Activated naive CD4-positive, alpha-beta T cell (primary cell): ENCODE measurements around the gene SRR.

Source experiments
- DNase-seq, 4 experiments: peaks; one replicate each; lab custom pipeline; 2025; lab: John Stamatoyannopoulos, UW

SRR gene

GRCh38 chr17:2343421-2343820 lies 39.7 kb downstream of the SRR start:
- DNase-seq = no peak

- DNase-seq = no peak
These were observed 40.8 kb downstream of the SRR start for GRCh38 chr17:2344528-2344927.

DNA sequence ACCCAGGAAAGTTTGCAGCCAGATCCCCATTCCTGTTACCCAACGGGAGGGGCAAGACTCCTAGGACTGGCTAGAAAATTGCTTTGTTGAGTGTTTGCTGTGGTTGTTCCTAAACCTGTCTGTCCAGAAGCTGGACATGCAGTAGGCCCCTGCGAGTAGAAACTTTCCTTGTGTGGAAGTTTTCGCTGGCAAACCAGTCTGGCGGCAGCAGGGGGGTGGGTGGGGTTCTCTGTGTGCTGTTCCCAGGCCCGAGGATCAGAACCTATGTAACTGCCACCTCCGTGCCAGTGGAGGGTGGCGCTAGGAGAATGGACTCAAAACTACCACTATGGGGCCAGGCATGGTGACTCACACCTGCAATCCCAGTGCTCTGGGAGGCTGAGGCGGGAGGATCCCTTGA lies 42.7 kb downstream of the SRR start:
- no peak for DNase-seq

DNA sequence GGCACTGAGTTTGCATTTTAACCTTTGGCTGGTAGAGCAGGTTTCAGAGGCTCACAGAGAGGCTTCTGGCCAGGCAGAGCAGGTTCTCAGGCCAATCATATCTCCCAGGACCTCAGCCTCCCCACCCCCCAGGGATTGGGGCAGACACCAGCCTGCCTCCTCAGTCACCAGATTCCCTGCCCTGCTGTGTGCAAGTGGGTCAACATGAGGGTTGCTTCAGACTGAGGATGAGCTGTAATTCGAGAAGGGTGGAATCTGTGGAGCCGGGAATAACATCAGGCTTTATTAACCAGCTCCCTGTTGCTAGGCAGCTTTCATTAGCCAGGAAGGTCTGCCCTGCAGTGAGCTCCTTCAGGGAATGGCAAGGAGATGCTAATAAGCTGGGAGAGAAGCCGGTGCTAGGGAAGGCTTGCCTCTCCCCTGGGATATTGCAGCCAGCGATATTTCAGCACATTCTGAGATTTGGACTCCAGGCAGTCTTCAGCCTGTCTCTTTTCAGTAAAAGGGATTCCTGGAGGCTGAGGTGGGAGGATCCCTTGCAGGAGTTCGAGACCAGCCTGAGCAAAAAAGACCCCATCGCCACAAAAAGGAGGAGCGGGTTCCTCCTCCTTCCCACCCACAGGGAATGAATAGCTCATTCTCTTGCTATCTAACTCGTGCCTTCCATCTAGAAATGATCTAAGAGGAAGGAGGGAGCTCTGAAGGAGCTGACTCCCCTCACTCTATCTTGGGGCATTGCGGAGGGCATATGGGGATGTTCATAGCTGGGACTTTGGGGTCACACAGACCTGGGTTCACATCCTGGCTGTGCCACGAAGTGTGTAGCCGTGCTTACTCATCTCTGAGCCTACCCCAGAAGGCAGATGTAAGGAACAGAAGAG lies 44.3 kb downstream of the SRR start:
- no peak for DNase-seq

DNA sequence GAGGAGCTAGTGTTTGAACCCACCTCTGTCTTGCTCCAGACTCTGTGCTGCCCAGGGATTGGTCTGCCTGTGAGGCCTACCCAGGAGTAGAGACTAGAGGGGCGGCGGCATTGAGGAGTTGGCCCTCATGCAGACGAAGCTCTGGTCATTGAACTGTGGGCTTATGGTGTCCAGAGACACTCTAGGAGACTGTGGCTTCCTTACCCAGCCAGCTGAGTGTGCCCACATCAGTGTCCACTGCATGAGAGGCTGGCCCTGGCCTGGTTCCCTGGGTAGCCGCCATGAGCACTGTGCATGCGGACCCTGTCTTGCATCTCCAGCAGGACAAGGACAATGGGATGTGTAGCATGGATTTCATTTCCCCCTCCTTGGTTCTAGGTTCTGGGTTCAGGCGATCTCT lies 47.5 kb downstream of the SRR start:
- no peak for DNase-seq

DNA sequence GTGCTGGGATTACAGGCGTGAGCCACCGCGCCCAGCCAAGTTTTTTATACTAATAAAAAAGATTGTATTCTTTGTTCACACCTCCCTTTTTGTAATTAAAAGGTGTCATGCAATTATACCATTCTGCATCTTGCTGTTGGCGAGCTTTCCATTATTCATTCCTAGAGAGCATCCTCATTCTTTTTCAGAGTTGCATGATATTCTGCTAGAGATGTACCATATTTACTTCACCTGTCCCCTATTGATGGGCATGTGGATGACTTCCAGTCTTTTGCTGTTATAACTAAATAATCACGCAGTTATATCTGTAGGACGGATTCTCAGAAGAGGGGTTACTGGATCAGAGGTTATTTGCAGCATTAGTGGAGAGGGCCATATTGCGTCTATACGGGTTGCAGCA lies 50.6 kb downstream of the SRR start:
- no peak for DNase-seq

- no peak for DNase-seq
These were observed 53.5 kb downstream of the SRR start for GRCh38 chr17:2357237-2357636.

DNA sequence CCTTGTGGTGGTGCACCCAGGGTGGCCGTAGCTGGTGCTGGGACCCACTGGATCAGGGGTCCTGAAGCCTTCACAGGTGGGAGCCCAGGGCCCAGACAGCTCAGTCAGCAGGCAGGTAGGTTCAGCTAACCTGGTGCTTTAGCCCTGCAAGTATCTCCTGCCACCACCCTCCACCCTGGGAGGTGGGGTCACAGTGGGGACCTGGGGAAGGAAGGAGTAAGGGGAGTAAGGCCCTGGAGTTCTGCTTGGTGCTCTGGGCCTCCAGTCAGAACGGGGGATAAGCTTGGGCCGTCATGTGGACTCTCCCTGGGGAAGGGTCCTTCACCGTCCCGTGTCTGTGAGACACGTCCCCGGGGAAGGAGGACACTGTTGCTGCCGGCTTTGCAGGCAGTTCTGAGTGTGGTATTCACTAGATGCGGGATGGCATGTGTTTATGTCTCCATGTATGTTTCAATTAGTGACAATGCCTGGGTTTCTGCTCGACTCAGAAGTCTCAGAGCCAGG lies 54.2 kb downstream of the SRR start:
- no peak for DNase-seq

DNA sequence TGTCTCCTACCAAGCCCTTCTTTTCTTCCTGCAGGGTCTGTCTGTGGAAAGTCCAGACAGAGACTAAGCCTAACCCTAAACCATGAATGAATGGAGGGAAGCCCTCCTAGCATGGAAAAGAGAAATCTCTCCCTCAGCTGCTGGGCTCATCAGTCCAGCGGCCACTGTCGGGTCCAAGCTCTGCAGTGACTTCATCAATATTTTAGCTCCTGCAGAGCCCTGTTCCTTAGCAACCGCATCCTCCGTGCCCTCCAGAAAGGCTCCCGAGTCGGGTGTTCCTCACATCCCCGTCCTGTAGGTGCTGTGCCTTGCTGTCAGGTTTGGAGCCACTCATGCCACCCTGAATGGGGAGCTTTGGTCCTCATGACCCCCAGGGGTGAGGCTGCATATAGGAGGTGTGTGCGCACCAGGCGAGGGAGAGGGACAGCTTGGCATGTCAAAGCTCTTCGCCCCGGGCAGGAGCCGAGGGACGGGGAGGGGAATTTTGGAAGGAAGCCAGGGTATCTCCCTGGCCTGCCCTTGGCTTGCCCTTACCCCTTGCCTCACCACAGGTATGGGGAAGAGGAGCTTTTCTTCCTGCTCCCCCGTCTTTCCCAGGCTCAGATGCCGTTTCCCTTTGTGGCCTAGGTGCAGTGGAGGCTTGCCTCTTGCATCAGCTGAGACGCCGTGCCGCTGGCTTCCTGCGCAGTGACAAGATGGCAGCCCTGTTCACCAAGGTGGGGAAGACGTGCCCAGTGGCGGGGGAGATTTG lies 57.4 kb downstream of the SRR start:
- DNase-seq = no peak

DNA sequence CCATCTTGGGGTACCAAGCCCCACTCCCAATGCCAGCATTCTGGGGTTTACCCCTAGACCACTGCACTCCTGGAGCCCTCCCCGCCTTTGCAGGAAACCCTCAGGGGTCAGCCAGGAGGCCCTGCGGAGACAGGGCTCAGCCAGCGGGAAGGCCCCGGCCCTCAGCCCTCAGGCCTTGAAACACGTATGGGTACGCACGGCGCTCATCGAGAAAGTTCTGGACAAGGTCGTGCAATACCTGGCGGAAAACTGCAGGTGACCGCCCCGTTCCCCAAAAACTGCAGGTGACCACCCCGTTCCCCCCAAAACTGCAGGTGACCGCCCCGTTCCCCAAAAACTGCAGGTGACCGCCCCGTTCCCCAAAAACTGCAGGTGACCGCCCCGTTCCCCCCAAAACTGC lies 58.3 kb downstream of the SRR start:
- no peak for DNase-seq

- no peak for DNase-seq
These were observed 58.7 kb downstream of the SRR start for GRCh38 chr17:2362416-2362815.

DNA sequence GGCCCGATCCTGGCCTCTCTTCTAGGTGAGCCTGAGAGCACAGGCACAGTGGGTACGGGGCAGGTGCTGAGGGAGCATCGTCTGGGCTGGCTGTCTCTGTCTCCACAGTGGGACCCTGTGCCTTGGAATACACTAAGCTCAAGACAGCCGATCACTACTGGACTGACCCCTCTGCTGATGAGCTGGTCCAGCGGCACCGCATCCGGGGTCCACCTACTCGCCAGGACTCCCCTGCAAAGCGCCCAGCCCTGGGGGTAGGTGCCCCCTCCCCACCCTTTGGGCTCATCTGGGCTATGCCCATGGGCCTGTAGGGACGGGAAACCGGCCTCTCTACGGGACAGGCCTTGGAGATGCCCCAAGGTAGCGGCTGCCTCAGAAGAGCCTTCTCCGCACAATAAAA lies 59.1 kb downstream of the SRR start:
- DNase-seq = no peak

GRCh38 chr17:2363318-2363717 lies 59.6 kb downstream of the SRR start:
- DNase-seq = no peak

DNA sequence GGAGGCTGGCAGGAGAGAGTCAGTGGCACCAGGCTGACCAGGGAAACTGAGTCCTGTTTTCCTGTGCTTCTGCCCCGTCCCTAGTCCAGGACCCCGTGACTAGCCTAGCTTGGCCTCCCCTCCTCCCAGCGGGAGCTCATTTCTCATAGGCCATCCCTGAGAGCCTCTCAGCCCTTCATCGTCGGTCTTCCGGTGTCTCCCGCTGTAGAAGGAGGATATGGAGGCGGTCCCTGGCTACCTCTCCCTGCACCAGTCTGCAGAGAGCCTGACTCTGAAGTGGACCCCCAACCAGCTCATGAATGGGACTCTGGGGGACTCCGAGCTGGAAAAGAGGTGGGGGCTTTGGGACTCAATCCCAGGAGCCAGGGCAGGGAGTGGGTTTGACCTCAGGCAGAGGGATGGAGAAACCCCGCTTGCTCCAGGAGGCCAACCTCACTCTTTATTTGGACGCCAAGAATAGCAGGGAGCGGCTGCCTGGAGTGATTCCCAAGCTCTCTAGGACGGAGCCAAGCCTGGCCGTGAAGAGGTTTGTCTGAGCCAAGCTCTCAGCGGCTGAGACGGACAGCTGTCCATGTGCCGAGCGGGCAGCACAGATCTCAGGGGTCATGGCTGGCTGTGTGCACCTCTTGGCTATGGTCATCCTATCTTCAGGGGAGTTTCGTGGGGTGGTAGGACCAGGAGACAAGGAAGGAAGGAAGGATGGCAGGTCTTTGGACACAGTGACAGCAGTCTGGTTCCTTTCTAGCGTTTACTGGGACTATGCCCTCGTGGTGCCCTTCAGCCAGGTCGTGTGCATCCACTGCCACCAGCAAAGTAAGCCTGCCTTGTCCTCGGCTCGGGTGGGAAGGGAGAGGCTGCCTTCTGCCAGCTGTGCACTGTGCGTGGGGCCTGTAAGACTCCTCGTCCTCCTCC lies 60.4 kb downstream of the SRR start:
- DNase-seq = no peak

- DNase-seq = no peak
These were observed 61.0 kb downstream of the SRR start for GRCh38 chr17:2364763-2365116.

- no peak for DNase-seq
These were observed 61.4 kb downstream of the SRR start for GRCh38 chr17:2365132-2365531.

DNA sequence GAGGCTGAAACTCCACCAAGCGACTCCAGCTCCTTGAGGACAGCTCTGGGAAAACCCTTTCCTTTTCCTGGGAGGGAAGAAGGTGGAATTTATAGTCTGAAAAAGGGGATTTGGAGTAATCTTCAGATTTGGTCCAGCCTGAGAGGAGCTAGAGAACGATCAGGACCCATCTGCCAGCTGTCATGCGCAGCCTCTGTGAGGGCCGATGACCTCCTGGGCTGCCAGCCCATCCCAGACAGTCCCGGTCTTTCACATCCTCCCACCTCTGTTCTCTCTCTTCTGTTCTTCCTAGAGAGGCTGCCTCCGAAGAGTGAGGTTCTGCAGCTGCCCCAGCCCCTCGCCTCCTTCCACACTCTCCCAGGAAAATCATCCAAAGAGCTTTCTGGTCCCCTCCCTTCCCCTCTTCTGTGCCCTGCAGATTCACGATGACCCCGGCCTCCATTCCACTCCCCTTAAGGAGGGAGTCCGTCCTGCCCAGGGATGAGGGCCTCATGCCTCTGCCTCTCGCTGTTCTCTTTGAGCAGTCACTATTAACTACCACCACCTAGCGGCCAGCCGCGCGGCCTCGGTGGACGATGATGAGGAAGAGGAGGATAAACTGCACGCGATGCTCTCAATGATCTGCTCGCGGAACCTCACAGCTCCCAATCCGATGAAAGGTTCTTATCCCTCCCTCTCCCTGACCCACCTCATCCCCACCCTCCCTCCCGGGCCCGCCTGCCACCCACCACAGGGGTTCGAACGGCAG lies 63.2 kb downstream of the SRR start:
- no peak for DNase-seq

DNA sequence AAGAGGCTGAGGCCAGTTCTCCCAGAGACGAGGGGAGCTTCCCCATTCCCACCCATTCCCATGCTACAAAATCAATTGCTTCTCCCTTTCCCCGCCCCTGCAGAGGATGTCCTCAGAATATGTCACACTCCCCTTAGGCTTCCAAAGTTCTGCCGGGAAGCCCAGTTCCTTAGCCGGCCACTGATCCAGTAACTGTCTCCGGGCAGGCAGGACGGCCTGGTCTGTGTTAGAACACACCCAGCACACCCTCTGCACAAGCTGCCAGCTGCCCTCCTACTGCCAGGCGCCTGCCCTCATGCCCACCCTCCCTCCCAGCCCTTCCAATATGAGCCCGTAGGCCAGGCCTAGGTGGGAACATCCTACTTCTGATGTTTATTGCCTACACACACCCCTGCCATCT lies 64.6 kb downstream of the SRR start:
- DNase-seq = no peak

GRCh38 chr17:2369039-2369438 lies 65.3 kb downstream of the SRR start:
- no peak for DNase-seq

GRCh38 chr17:2369551-2370210 lies 65.9 kb downstream of the SRR start:
- no peak for DNase-seq

- no peak for DNase-seq
These were observed 66.5 kb downstream of the SRR start for GRCh38 chr17:2370211-2370589.
